Activated T-helper 1 cell treated with anti-CD3 and anti-CD28 coated beads, Interleukin-2, amount 50 U/mL, for 16 hours (primary cell): ENCODE measurements around the gene TMEM174.

Experiments used
- DNase-seq, 2 donors: peaks; one replicate each; pipeline ENCODE4 v3.0.0-alpha.2; 2020; ENCODE audit warnings: low read depth in 1 of 2, low spot score in 1 of 2

The TMEM174 gene

GRCh38 chr5:73222173-73222572 is 49.2 kb downstream of the TMEM174 start:
- no peak for DNase-seq
